SU-DHL-6 (cell line): ENCODE data around the gene ACTN4.

Source experiments
- H2AFZ ChIP-seq: fragments of 200-600 bp; sonication (generic); 2 replicates; pipeline ENCODE4 v1.6.1; 2014; ENCODE audit warnings: low read depth, mild to moderate bottlenecking, moderate library complexity, mixed read lengths, antibody characterized with exemption, low read length; ENCODE audit not compliant: severe bottlenecking
- H3F3A ChIP-seq: fragments of 200-600 bp; shearing (Covaris generic); 2 replicates; pipeline ENCODE4 v1.6.0; 2016; ENCODE audit warnings: antibody characterized with exemption, mild to moderate bottlenecking; ENCODE audit not compliant: insufficient read depth
- H3K27ac ChIP-seq: fragments of 200-600 bp; sonication (generic); 2 replicates; pipeline ENCODE4 v1.5.1; 2016; ENCODE audit warnings: low read depth, mild to moderate bottlenecking, low read length, moderate library complexity, mixed read lengths
- H3K27me3 ChIP-seq: fragments of 200-600 bp; sonication (generic), shearing (Covaris generic); 2 replicates; pipeline ENCODE4 v1.6.0; 2014; ENCODE audit warnings: mild to moderate bottlenecking, low read length
- H3K36me3 ChIP-seq: fragments of 200-600 bp; sonication (generic); 2 replicates; pipeline ENCODE4 v1.6.1; 2014; ENCODE audit warnings: mild to moderate bottlenecking, low read length, mixed read lengths
- H3K4me2 ChIP-seq: fragments of 300-600, 200-600 bp; shearing (Covaris generic), sonication (generic); 2 replicates; pipeline ENCODE4 v1.6.0; 2014; ENCODE audit warnings: low read length, low read depth, mild to moderate bottlenecking; ENCODE audit not compliant: poor library complexity, severe bottlenecking
- H3K4me3 ChIP-seq: fragments of 200-600 bp; sonication (generic); 2 replicates; pipeline ENCODE4 v1.5.1; 2014; ENCODE audit warnings: antibody characterized with exemption, low read length, mild to moderate bottlenecking, mixed read lengths; ENCODE audit not compliant: insufficient read depth, poor library complexity, severe bottlenecking
- H3K79me2 ChIP-seq: fragments of 200-600 bp; sonication (generic); 2 replicates; pipeline ENCODE4 v1.6.1; 2014; ENCODE audit warnings: mild to moderate bottlenecking, low read length, moderate library complexity; ENCODE audit not compliant: insufficient read depth
- H3K9ac ChIP-seq: fragments of 200-600 bp; sonication (generic); 2 replicates; pipeline ENCODE4 v1.7.0; 2014; ENCODE audit warnings: mild to moderate bottlenecking, low read length
- H3K9me2 ChIP-seq: fragments of 200-600 bp; sonication (generic); replicated peaks from 2 replicates; pipeline ENCODE4 v1.6.1; 2014; ENCODE audit warnings: low read length; ENCODE audit not compliant: insufficient read depth
- H3K9me3 ChIP-seq: fragments of 200-600 bp; sonication (generic); 2 replicates; pipeline ENCODE4 v1.6.1; 2014; ENCODE audit warnings: low read length, mixed read lengths; ENCODE audit not compliant: insufficient read depth
- H4K20me1 ChIP-seq: fragments of 200-600 bp; sonication (generic); 2 replicates; pipeline ENCODE4 v1.6.1; 2014; ENCODE audit warnings: low read depth, mild to moderate bottlenecking, antibody characterized with exemption, low read length, moderate library complexity, mixed read lengths
- EZH2phosphoT487 ChIP-seq: fragments of 200-600 bp; sonication (generic), shearing (Covaris generic); conservative IDR thresholded peaks from 2 replicates; pipeline ENCODE4 v1.6.1; 2018; ENCODE audit warnings: mild to moderate bottlenecking, antibody characterized with exemption, low read length, moderate library complexity, mixed read lengths
- TF ChIP-seq, protein P1 (sequence below): fragments of 200-600 bp; sonication (generic); IDR thresholded peaks from one replicate; pipeline ENCODE4 v1.5.1; 2017; ENCODE audit warnings: antibody characterized with exemption, mild to moderate bottlenecking, low read length, moderate library complexity; ENCODE audit not compliant: insufficient read depth, poor library complexity, severe bottlenecking

The ACTN4 gene

DNA sequence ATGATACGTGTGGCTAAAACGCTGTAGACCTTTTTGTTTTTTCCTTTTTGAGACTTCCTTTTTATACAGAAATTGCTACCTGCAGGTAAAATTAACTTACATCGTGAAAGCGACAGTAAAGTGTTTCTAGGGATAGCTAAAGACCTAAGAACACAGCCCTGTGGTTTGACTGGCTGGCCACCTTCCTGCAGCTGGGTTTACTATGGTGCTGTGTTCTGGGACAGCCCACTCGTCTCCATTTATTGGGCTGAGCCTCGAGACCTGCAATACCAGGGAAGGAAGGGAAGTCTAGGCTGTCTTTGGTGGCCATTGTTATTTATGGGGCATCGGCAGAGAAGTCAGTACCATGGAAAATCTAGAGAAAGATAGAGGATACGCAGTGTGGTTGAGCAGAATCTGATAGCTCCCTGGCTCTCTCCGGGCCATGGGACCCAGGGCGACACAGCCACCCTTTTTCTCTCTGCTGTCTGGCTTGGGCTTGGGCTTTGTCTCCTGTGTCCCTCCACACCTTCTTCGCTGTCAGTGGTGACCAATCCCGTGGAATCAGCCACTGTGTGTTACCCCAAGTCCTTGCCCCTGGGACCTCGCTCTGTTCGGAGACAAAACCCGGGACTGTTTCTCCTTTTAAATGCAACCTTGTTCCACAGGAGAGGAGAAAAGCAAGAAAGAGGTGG is 30.9 kb downstream of the ACTN4 start:
- Histone ChIP-seq H3K27me3 (no peaks in the 10 kb centered on the region), H3K9me2 (no peaks in the 10 kb centered on the region), H3K79me2 (peaks cover 94% of the 10 kb centered on the region), H2AFZ (no peak overlapping the region), H3K27ac (no peak overlapping the region), H3K4me3 (no peak overlapping the region), H3K4me2 (no peak overlapping the region), H4K20me1 (no peaks in the 10 kb centered on the region; the same call in 1 of the 2 replicates), H3K36me3 (no peaks in the 10 kb centered on the region), H3F3A (no peaks in the 10 kb centered on the region), H3K9ac (no peak overlapping the region), H3K9me3 (no peaks in the 10 kb centered on the region)
- TF ChIP-seq EZH2phosphoT487, result no peak
- TF ChIP-seq, protein P1, sequence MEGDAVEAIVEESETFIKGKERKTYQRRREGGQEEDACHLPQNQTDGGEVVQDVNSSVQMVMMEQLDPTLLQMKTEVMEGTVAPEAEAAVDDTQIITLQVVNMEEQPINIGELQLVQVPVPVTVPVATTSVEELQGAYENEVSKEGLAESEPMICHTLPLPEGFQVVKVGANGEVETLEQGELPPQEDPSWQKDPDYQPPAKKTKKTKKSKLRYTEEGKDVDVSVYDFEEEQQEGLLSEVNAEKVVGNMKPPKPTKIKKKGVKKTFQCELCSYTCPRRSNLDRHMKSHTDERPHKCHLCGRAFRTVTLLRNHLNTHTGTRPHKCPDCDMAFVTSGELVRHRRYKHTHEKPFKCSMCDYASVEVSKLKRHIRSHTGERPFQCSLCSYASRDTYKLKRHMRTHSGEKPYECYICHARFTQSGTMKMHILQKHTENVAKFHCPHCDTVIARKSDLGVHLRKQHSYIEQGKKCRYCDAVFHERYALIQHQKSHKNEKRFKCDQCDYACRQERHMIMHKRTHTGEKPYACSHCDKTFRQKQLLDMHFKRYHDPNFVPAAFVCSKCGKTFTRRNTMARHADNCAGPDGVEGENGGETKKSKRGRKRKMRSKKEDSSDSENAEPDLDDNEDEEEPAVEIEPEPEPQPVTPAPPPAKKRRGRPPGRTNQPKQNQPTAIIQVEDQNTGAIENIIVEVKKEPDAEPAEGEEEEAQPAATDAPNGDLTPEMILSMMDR, result no peak

DNA sequence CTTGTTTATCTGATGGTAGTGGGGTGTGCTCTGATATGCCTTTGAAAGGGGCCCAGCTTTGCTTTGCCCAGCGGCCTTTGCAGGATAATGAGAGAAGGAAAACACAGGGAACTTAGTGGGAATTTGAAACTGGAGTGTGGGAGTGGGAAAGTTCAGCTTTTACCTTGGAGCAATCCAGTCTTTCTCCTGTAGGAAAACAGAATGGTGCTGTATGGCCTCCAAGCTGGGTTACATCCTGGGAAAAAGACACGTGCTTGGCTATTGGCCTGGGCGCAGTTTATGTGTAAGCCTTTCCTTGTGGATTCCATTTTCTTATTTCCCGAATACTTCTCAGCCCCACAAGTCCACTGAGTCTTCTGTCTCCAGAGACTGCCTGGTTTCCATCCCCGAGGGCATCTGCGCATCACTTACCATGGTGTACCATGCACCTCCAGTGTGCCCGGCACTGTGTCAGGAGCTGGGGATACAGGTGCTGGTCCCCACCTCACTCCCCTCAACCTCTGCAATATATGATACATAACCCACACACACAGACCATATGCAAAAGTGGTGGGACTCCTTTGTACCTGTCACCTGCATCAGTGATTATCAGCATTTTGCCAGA is 31.5 kb downstream of the ACTN4 start:
- Histone ChIP-seq H3K9ac (no peak overlapping the region), H3K9me3 (no peaks in the 10 kb centered on the region), H3K27ac (no peak overlapping the region), H3K79me2 (peaks cover 97% of the 10 kb centered on the region), H3K4me2 (no peak overlapping the region), H4K20me1 (no peaks in the 10 kb centered on the region; the same call in 1 of the 2 replicates), H2AFZ (no peak overlapping the region), H3K9me2 (no peaks in the 10 kb centered on the region), H3K36me3 (no peaks in the 10 kb centered on the region), H3K4me3 (no peak overlapping the region), H3F3A (no peaks in the 10 kb centered on the region), H3K27me3 (no peaks in the 10 kb centered on the region)
- TF ChIP-seq, protein P1, result no peak
- no peak for TF ChIP-seq EZH2phosphoT487

DNA sequence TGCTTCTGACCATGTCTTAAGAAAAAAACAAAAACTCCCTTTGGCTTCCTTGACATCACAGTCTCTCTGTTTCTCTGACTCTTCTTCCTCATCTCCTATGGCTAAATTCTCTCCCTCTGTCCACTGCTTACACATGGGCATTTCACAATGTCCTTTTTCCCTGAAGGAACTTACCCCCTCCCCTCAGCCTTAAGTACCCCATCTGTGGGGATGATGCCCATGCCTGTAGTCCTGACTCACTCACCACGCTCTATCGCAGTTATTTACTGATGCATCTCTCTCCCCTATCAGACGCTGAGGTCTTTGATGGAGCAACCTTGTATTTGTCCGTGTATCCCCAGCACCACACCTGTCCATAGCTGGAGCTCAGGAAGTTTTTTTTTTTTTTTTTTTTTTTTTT is 32.4 kb downstream of the ACTN4 start:
- no peaks in the 10 kb centered on the region for H3K9me3 ChIP-seq
- no peaks in the 10 kb centered on the region; the same call in 1 of the 2 replicates for H4K20me1 ChIP-seq
- peaks cover 96% of the 10 kb centered on the region for H3K79me2 ChIP-seq
- no peaks in the 10 kb centered on the region for H3K9me2 ChIP-seq
- H3K27me3 ChIP-seq, result no peaks in the 10 kb centered on the region
- TF ChIP-seq, protein P1, result no peak
- no peak for TF ChIP-seq EZH2phosphoT487
- H2AFZ ChIP-seq, result no peak overlapping the region
- no peaks in the 10 kb centered on the region for H3F3A ChIP-seq
- no peak overlapping the region for H3K9ac ChIP-seq
- H3K4me2 ChIP-seq, result no peak overlapping the region
- no peak overlapping the region for H3K27ac ChIP-seq
- H3K36me3 ChIP-seq, result no peaks in the 10 kb centered on the region
- H3K4me3 ChIP-seq, result no peak overlapping the region
